Dedifferentiated amniotic fluid mesenchymal stem cell (primary cell): ENCODE measurements around the gene CELF4.

Experiments
- DNase-seq: peaks from one replicate; pipeline ENCODE4 v3.0.0-alpha.2; 2016; ENCODE audit errors: extremely low spot score

The CELF4 gene

GRCh38 chr18:37524498-37525261 lies 40.9 kb downstream of the CELF4 start:
- no peak for DNase-seq

DNA sequence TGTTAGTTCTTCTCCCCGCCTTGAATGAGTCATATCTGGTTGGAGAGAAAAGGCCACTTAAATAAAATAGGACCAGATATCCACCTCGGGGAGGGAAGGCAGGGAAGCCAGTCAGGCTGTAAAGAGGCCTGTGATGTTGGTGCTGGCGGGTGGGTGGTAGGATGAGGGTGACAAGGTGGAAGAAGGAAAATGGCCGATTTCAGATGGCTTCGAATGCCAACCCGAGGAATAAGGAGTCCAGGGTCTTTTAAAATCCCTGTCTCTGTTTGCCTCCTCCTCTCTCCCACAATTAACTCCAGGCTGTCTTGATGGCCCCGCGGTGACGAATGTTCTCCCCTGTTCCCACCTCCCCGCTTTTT lies 41.5 kb downstream of the CELF4 start:
- no peak for DNase-seq

DNA sequence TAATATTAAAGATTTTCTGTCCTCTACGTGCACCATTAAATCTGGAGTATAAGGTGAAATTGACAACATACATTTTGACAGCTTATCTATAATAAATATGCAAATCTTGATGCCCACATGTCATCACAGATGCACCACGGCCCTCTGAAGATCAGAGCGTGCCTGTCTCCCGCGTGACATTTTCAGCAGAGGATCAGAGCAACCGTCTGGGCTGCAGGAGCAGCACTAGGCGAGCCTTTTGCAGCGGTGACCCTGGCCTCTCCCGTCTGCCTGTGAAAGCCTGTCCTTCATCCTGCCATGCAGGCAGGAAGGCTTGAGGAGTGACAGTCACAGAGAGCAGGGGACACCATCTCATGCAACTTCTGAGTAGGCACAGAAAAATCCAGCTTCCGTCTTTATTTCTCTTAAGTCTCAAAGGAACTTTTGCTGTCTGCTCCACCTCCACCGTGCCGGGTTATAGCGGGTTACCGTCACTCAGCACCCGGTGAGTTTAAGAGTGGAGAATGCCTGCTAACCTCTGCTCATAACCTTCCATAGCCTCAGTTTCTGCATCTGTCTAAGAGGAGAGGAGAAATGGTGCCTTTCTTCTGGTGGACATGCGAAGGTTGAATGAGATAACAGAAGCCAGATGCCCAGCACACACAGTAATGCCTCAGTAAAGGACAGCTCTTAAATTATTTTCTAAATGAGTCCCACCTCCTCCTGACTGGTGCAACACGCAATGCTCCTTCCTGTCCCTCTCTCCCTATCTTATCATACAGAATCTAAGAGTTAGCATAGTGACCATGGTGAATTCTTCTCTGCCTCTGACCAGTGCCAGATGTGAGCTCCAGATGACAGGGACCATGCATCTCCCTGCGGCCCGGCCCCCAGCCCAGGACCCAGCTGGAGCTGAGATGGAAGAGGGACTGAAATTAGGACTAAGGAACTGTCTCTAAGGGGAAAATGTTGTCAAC lies 43.8 kb downstream of the CELF4 start:
- no peak for DNase-seq

DNA sequence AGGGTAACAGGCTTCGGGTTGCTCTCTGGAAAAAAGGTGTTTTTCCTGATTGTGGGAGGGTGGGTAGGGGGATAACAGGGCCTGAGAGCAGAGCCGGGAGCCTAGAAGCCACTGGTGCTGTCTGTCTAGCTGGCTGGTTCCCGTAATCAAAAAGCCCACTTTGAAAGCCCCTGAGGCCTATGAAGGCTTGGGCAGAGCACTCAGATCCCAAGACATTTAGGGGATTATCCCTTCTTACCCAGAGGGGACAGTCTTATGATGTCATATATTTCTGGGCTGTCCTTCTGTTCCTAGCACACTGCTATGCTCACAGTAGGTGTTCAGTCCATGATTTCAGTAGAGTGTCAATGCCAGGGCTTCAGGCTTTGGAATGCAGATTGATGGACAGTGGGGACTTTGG lies 45.1 kb downstream of the CELF4 start:
- DNase-seq, result no peak

- no peak for DNase-seq
These were observed 46.0 kb downstream of the CELF4 start for GRCh38 chr18:37519510-37520135.

DNA sequence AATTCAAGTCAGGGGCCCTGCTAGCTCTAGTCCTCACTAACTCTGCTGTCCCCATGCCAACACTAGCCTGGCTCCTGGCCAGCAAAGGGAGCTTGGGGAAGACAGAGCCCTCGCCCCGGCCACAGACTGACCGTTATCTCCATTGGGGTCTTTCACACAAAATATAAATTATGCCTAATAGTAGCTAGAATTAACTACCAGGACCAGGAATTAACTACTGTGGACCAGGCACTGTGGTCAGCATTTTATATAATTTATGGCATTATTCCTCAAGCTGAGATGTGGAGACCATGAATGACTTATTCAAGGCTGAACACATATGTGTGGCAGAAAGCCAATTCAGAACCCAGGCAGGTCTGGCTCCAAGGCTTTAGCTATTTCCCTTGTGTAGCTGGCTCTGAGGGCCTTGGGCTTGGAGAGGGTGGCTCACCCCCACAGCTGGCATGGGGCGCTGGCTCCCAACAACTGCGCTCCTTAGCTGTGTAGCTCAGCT lies 49.2 kb downstream of the CELF4 start:
- no peak for DNase-seq

- DNase-seq, result no peak
These were observed 50.6 kb downstream of the CELF4 start for GRCh38 chr18:37514953-37515352.

GRCh38 chr18:37512400-37512799 lies 53.2 kb downstream of the CELF4 start:
- DNase-seq, result no peak

- no peak for DNase-seq
These were observed 53.8 kb downstream of the CELF4 start for GRCh38 chr18:37511721-37512298.

DNA sequence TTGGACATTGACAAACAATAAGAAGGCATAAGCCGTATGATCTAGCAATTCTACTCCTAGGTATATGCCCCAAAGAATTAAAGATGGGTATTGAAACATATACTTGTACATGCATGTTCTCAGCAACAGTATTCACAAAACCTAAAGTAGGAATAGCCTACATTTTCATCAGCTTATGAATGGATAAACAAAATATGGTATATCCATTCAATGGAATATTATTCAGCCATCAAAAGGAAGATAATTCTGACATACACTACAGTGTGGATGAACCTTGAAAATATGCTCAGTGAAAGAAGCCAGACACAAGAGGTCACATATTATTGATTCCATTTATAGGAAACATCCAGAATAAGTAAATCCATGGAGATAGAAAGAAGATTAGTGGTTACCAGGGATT lies 56.0 kb downstream of the CELF4 start:
- no peak for DNase-seq

GRCh38 chr18:37508207-37508606 lies 57.4 kb downstream of the CELF4 start:
- no peak for DNase-seq

DNA sequence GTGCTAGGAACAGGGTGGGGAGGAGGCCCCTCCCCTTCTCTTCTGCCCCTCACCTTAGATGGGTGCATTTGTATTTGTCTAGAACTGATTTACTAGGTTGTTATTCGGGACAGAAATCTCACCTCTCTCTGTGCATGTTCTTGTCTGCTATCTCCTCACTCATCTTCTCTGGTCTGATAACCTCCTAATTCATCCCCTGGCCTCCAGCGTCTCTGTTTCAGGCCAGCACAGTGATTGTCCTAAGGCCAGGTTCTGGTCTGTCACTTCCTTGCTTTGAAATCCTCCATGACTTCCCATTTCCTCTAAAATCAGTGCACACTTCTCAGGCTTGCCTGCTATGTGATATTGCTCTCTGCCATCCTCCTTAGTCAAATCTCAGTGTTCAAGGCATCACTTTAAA lies 58.4 kb downstream of the CELF4 start:
- no peak for DNase-seq

DNA sequence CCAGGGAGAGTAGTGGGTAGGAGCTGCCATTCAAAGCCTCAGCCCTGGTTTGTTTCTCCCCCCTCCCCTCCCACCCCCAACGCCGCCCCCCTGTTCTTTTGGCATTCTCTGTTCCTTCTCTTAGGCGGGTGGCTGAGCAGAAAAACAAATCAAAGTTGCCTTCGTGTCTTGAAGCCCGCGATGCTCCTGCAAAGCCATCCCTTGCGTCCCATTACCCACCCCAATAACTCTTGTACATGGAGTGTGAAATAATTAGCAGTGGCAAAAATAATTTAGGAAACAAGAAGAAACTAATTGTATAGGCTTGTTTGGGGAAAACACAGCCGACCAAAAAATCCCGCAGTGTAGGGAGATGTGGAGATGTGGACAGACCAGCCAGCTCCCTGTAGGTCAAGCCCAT lies 59.6 kb downstream of the CELF4 start:
- no peak for DNase-seq

- DNase-seq, result no peak
These were observed 60.3 kb downstream of the CELF4 start for GRCh38 chr18:37505321-37505720.

DNA sequence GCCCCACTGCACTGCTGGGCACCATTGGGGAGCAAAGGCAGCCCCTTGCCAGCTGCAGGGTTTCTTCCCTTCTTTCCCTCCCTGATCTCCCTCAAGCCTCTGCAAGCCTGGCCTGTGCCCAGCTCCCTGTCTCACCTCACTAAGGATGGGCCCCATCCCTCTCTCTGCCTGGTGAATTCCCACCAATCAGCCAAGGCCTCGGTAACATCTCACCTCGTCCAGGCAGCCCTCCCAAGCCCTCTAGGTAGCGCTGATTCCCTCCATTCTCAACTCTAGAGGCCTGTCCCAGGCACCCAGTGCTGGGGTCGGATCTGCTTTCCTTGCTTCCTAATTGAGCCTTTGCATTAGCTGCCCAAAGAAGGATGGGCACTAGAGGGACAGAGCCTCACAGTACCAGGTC lies 63.0 kb downstream of the CELF4 start:
- DNase-seq, result no peak

DNA sequence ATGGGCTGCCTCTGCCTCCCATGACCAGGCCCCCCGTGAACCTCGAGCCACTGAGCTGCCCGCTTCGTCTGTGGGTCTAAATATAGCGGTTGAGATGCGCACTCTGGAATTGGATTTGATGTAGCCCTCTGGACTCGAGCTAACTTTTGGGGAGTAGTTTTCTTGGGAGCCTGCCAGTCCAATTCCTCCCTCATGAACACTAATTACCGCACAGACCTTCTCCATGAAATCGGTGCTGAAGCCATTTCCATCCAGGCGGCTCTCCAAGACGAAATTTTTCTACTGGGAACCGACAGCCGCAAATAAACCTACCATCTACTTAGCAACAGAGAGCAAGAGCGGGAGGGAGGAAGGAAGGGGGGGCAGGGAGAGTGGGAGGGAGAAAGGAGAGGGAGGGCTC lies 63.6 kb downstream of the CELF4 start:
- DNase-seq, result no peak

DNA sequence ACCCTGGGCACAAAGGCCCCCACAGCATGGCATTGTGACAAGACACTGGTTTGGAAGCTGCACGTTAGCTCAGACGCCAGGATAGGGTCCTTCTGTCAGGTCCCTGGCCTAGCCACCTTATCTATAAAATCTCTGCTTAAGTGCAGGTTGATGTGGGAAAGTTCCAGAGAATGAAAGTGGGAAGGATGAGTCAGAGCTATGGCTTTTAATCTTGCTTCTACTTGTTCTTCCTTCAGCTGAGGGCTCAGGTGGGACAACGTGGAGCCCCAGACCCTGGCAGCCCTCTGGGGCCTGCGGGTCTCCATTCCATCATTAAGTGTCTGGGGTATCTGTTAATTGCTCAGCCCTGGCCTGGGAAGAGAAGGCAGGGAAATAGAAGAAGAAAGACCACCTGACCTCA lies 64.5 kb downstream of the CELF4 start:
- DNase-seq, result no peak

DNA sequence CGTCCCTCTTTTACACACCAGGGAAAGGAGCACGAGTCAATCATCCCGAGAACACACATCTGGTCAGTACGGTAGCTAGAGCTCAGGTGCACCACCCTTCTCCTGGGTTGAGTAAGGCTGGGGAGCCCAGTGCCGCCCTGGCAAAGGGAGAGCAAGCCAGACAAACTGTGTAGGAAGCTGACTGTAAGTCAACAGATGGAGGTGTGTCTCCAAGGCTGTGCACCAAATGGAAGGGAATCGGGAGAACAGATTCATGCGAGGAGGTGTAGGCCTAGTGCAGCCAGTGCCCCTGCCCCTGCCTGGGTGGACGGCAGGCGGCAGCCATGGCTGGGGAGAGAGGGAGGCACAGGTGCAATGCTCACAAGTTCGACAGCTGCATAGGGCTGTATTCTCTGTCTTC lies 65.7 kb downstream of the CELF4 start:
- no peak for DNase-seq

DNA sequence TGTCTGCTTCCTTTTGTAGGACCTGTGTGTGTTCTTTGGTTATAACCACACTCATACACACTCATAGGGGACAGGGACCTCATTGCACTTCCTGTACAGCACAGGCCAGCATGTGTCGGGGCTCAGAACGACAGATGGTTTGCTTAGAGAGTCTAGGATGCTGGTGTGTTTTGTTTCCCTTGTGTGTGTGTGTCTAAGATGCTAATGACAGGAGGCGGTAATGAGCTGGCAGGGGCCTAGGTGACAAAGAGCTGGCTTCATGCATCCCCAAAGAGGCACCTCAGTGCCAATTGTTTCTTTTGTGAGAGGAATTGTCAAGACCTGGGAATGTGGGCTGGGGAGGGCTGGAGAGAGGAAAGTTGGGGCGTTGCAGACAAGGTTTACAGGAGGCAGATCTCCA lies 66.6 kb downstream of the CELF4 start:
- no peak for DNase-seq

- no peak for DNase-seq
These were observed 67.6 kb downstream of the CELF4 start for GRCh38 chr18:37497853-37498518.

- no peak for DNase-seq
These were observed 69.0 kb downstream of the CELF4 start for GRCh38 chr18:37496568-37496967.

DNA sequence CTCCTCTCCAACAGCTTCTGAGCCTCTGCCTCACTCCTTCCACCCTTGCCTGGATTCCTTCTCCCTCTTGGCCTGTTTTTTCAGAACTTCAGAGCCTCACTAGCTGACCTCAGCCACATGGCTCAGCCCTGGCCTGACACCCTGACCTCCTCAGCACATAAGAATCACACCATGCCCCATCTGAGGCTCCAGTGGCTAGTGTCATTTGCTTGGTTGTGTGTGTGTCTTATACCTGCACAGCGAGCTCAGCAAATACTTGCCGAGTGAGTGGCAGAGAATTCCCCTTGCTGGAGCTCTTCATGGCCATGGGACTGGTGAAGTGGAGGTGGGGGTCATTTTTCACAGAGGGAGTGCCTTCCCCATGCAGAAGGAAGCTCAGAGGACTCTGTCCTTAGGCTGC lies 70.2 kb downstream of the CELF4 start:
- DNase-seq, result no peak
